ENCODE data around the gene PPM1L.

The PPM1L gene

DNA sequence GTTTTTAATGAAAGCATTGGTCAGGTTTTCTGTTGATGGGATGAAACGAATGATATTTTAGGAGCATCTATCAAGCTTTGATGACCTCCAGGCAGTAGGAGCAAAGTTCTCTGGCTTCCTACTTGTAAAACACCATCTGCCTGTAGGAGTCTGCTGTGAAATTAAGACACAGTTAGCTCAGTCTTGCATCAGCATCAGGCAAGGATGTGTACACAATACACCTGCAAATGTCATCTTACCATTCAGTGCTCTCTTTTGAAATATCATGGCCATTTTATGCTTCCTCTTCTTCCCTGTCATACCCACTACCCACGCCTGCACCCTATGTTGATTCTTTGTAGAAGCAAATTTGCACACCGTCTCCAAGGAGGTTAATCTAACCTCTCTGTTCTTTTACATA is 310.9 kb downstream of the PPM1L start (continued):
- TF ChIP-seq, protein P1, sequence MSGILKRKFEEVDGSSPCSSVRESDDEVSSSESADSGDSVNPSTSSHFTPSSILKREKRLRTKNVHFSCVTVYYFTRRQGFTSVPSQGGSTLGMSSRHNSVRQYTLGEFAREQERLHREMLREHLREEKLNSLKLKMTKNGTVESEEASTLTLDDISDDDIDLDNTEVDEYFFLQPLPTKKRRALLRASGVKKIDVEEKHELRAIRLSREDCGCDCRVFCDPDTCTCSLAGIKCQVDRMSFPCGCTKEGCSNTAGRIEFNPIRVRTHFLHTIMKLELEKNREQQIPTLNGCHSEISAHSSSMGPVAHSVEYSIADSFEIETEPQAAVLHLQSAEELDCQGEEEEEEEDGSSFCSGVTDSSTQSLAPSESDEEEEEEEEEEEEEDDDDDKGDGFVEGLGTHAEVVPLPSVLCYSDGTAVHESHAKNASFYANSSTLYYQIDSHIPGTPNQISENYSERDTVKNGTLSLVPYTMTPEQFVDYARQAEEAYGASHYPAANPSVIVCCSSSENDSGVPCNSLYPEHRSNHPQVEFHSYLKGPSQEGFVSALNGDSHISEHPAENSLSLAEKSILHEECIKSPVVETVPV (CRISPR knock-in tag; IDR thresholded peaks at IDR 0.05) = no peak
- TF ChIP-seq ZC3H10 (CRISPR knock-in tag; IDR thresholded peaks at IDR 0.05) (no peak), ARNTL (CRISPR knock-in tag; IDR thresholded peaks at IDR 0.05; ENCODE audit: borderline replicate concordance, low read depth) (no peak), ZFP3 (CRISPR knock-in tag; IDR thresholded peaks at IDR 0.05) (no peak), ISL1 (CRISPR knock-in tag; IDR thresholded peaks at IDR 0.05) (no peak), TOX (CRISPR knock-in tag; IDR thresholded peaks at IDR 0.05; ENCODE audit: borderline replicate concordance) (no peak), ZFP30 (CRISPR knock-in tag; IDR thresholded peaks at IDR 0.05) (no peak), RARB (CRISPR knock-in tag; IDR thresholded peaks at IDR 0.05) (no peak), OSR1 (CRISPR knock-in tag; IDR thresholded peaks at IDR 0.05) (no peak), BACH2 (CRISPR knock-in tag; IDR thresholded peaks at IDR 0.05; ENCODE audit: borderline replicate concordance) (no peak), ESRRG (CRISPR knock-in tag; IDR thresholded peaks at IDR 0.05) (no peak), ZNF8 (CRISPR knock-in tag; IDR thresholded peaks at IDR 0.05) (no peak), CSDC2 (CRISPR knock-in tag; IDR thresholded peaks at IDR 0.05) (no peak)
- TF ChIP-seq, protein P2, sequence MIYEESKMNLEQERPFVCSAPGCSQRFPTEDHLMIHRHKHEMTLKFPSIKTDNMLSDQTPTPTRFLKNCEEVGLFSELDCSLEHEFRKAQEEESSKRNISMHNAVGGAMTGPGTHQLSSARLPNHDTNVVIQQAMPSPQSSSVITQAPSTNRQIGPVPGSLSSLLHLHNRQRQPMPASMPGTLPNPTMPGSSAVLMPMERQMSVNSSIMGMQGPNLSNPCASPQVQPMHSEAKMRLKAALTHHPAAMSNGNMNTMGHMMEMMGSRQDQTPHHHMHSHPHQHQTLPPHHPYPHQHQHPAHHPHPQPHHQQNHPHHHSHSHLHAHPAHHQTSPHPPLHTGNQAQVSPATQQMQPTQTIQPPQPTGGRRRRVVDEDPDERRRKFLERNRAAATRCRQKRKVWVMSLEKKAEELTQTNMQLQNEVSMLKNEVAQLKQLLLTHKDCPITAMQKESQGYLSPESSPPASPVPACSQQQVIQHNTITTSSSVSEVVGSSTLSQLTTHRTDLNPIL (CRISPR knock-in tag; IDR thresholded peaks at IDR 0.05; ENCODE audit: low read depth) = no peak

DNA sequence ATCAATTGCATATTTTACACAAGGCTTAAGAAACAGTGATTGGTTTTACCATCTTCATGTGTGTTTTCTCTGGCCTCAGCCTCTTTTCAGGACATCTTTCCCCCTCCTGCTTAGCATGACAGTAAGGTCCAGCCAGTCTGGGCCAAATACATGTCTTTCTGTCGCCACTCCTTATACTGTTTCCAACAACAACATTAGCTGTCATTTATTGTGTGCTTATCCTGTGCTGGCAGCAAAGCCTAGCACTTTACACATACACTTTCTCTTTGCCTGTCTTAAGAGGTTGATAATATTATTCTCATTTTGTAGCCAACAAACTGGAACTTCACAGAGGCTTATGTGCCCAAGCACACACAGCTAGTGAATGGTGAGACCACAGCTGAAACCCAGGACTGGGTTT is 311.3 kb downstream of the PPM1L start:
- ATAC-seq = no peak
- no peak for TF ChIP-seq GLIS3 (CRISPR knock-in tag; IDR thresholded peaks at IDR 0.05)
- TF ChIP-seq ZFP30 (CRISPR knock-in tag; IDR thresholded peaks at IDR 0.05) = no peak
- TF ChIP-seq, protein P3, sequence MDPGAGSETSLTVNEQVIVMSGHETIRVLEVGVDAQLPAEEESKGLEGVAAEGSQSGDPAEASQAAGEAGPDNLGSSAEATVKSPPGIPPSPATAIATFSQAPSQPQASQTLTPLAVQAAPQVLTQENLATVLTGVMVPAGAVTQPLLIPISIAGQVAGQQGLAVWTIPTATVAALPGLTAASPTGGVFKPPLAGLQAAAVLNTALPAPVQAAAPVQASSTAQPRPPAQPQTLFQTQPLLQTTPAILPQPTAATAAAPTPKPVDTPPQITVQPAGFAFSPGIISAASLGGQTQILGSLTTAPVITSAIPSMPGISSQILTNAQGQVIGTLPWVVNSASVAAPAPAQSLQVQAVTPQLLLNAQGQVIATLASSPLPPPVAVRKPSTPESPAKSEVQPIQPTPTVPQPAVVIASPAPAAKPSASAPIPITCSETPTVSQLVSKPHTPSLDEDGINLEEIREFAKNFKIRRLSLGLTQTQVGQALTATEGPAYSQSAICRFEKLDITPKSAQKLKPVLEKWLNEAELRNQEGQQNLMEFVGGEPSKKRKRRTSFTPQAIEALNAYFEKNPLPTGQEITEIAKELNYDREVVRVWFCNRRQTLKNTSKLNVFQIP (CRISPR knock-in tag; IDR thresholded peaks at IDR 0.05; ENCODE audit: borderline replicate concordance, low read depth) = no peak
- TF ChIP-seq RARB (CRISPR knock-in tag; IDR thresholded peaks at IDR 0.05) = no peak
- no peak for TF ChIP-seq ISL1 (CRISPR knock-in tag; IDR thresholded peaks at IDR 0.05)
- TF ChIP-seq ARNTL (CRISPR knock-in tag; IDR thresholded peaks at IDR 0.05; ENCODE audit: borderline replicate concordance, low read depth) = no peak
- no peak for TF ChIP-seq ZNF565 (CRISPR knock-in tag; conservative IDR thresholded peaks at IDR 0.05; ENCODE audit: low read depth)
- no peak for TF ChIP-seq TOX (CRISPR knock-in tag; IDR thresholded peaks at IDR 0.05; ENCODE audit: borderline replicate concordance)
- TF ChIP-seq ZC3H10 (CRISPR knock-in tag; IDR thresholded peaks at IDR 0.05) = no peak
- no peak for TF ChIP-seq SNAI2 (CRISPR knock-in tag; IDR thresholded peaks at IDR 0.05)
- TF ChIP-seq, protein P2 (CRISPR knock-in tag; IDR thresholded peaks at IDR 0.05; ENCODE audit: low read depth) = no peak
- no peak for TF ChIP-seq BACH2 (CRISPR knock-in tag; IDR thresholded peaks at IDR 0.05; ENCODE audit: borderline replicate concordance)
- TF ChIP-seq ZNF70 (CRISPR knock-in tag; IDR thresholded peaks at IDR 0.05) = no peak

DNA sequence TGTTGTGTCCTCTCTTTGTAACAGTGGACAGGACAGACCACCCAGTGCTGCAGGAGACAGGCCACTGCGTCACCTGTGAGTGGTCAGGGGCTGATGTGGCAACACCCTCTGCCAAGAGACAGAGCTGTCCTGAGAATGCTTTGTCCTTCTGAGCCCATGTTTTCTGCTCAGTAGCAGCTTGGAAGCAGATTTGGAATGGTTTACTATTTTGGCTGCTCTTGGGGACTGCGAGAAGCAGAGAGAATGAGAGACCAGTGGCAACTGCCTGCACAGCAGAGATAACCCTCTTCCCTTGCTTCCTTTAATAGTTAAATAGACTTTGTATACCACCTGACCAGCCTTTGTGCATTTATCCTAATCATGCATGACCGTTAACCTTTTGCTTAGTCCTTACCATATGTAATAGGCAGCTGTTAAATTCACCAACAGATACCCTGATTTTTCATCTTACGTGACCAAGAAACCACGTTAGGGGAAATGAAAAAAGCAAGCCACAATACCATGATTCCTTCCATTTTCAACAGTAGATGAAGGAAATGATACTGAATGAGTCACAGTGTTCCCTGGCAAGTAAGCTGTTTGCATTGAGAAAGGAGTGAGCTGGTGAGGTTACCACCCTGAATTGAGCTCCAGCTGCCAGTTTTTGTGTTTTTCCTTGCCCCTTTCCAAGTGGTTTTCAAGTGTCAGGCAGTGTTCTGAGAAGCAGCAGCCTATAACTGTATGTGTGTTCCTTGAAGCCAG is 313.6 kb downstream of the PPM1L start:
- no peak for TF ChIP-seq GLIS3 (CRISPR knock-in tag; IDR thresholded peaks at IDR 0.05)
- no peak for TF ChIP-seq SNAI2 (CRISPR knock-in tag; IDR thresholded peaks at IDR 0.05)
- TF ChIP-seq, protein P3 (CRISPR knock-in tag; IDR thresholded peaks at IDR 0.05; ENCODE audit: borderline replicate concordance, low read depth) = no peak
- no peak for TF ChIP-seq CSDC2 (CRISPR knock-in tag; IDR thresholded peaks at IDR 0.05)
- no peak for TF ChIP-seq ESRRG (CRISPR knock-in tag; IDR thresholded peaks at IDR 0.05)
- ATAC-seq = peak; percentile 78

Measured in SK-N-SH treated with all-trans-retinoic acid at 6 μM for 48 hours (cell line).